Neural progenitor cell (in vitro differentiated cells): ENCODE measurements around the gene DUS3L.

Source experiments
- CTCF ChIP-seq: fragments of 200-600 bp; sonication (generic); IDR thresholded peaks from 2 replicates; pipeline ENCODE4 v1.5.1; 2017; ENCODE audit warnings: antibody characterized with exemption, mild to moderate bottlenecking
- EZH2phosphoT487 ChIP-seq: fragments of 200-600 bp; sonication (generic); IDR thresholded peaks from 2 replicates; pipeline ENCODE4 v1.6.1; 2017; ENCODE audit warnings: antibody characterized with exemption

- TF ChIP-seq EZH2phosphoT487, result no peak
- TF ChIP-seq CTCF, result no peak
Measured at GRCh38 chr19:5809469-5809868, 18.5 kb upstream of the DUS3L start.
